GM23338 (cell line): ENCODE measurements around the gene OR2T6. TPM values are rescaled to one million over a fixed set of nuclear protein-coding genes. Genes with fewer than 3 reads are reported as not detected.

Source experiments
- ATAC-seq: fragments of 200-7000 bp; cut with Tn5 transposase; 3 replicates; pipeline ENCODE4 v1.9.1; 2020
- DNase-seq: peaks from one replicate; pipeline ENCODE4 v3.0.0-alpha.2; 2015; ENCODE audit warnings: low spot score
- H2AFZ ChIP-seq: fragments of 200-600 bp; sonication (generic); 2 replicates; pipeline ENCODE4 v1.8.0; 2016; ENCODE audit warnings: antibody characterized with exemption, mild to moderate bottlenecking, moderate library complexity
- H3F3A ChIP-seq: fragments of 200-600 bp; sonication (generic); replicated peaks from 2 replicates; pipeline ENCODE4 v1.8.0; 2017; ENCODE audit warnings: antibody characterized with exemption, mixed run types, low read depth
- H3K27ac ChIP-seq: fragments of 200-600 bp; sonication (generic); 2 replicates; pipeline ENCODE4 v1.6.1; 2016; ENCODE audit warnings: low read depth
- H3K27me3 ChIP-seq: fragments of 200-600 bp; sonication (generic); 2 replicates; pipeline ENCODE4 v1.8.0; 2016; ENCODE audit warnings: mild to moderate bottlenecking, mixed run types, moderate library complexity; ENCODE audit not compliant: insufficient read depth
- H3K36me3 ChIP-seq: fragments of 200-600 bp; sonication (generic); 2 replicates; pipeline ENCODE4 v1.8.0; 2016; ENCODE audit warnings: mild to moderate bottlenecking; ENCODE audit not compliant: insufficient read depth
- H3K4me1 ChIP-seq: fragments of 200-600 bp; sonication (generic); 2 replicates; pipeline ENCODE4 v1.8.0; 2016; ENCODE audit warnings: mild to moderate bottlenecking, moderate library complexity; ENCODE audit not compliant: insufficient read depth
- H3K4me2 ChIP-seq: fragments of 200-600 bp; sonication (generic); 2 replicates; pipeline ENCODE4 v1.7.1; 2017; ENCODE audit warnings: mixed run types
- H3K4me3 ChIP-seq: fragments of 200-600 bp; sonication (generic); 2 replicates; pipeline ENCODE4 v1.6.1; 2016; ENCODE audit warnings: mixed run types
- H3K79me2 ChIP-seq: fragments of 200-600 bp; sonication (generic); replicated peaks from 2 replicates; pipeline ENCODE4 v1.8.0; 2017; ENCODE audit warnings: mild to moderate bottlenecking; ENCODE audit not compliant: insufficient read depth
- H3K9me2 ChIP-seq: fragments of 200-600 bp; sonication (generic); 2 replicates; pipeline ENCODE4 v1.8.0; 2017; ENCODE audit not compliant: insufficient read depth
- H4K20me1 ChIP-seq: fragments of 200-600 bp; sonication (generic); replicated peaks from 2 replicates; pipeline ENCODE4 v1.8.0; 2017; ENCODE audit warnings: mild to moderate bottlenecking; ENCODE audit not compliant: insufficient read depth
- H3K27ac Mint-ChIP-seq: 2 replicates; pipeline ENCODE4 v1.8.0; 2020; ENCODE audit warnings: inconsistent platforms, mild to moderate bottlenecking, moderate library complexity, mixed read lengths
- H3K27me3 Mint-ChIP-seq: 3 replicates; pipeline ENCODE4 v1.8.0; 2022; ENCODE audit warnings: low read depth, mild to moderate bottlenecking, moderate library complexity, mixed read lengths, inconsistent platforms; ENCODE audit not compliant: insufficient read depth, poor library complexity
- H3K36me3 Mint-ChIP-seq: 3 replicates; pipeline ENCODE4 v1.8.0; 2021; ENCODE audit warnings: low read depth, mild to moderate bottlenecking, inconsistent platforms, moderate library complexity, mixed read lengths
- H3K4me1 Mint-ChIP-seq: 3 replicates; pipeline ENCODE4 v1.8.0; 2020; ENCODE audit warnings: mild to moderate bottlenecking, inconsistent platforms, mixed read lengths
- H3K4me3 Mint-ChIP-seq: 3 replicates; pipeline ENCODE4 v1.8.0; 2021; ENCODE audit warnings: moderate library complexity, mild to moderate bottlenecking, inconsistent platforms, mixed read lengths
- H3K9me3 Mint-ChIP-seq: 3 replicates; pipeline ENCODE4 v1.8.0; 2020; ENCODE audit warnings: moderate library complexity, mild to moderate bottlenecking, inconsistent platforms, mixed read lengths
- CREB1 ChIP-seq: fragments of 250-450 bp; sonication (Bioruptor Pico); IDR thresholded peaks from 2 replicates; pipeline ENCODE4 v1.5.0; 2020; ENCODE audit warnings: low read depth, mild to moderate bottlenecking, moderate library complexity
- CTCF ChIP-seq, 2 experiments: fragments of 200-600 bp in 1 of 2; sonication (generic) in 1 of 2; conservative IDR thresholded peaks; 2 replicates each; pipeline versions ENCODE4 v1.5.1 to v1.6.1; 2016 to 2017; ENCODE audit warnings: antibody characterized with exemption in 2 of 2, low read depth in 2 of 2, mild to moderate bottlenecking in 2 of 2, moderate library complexity in 1 of 2
- ETS1 ChIP-seq: IDR thresholded peaks from 2 replicates; pipeline ENCODE4 v1.6.1; 2016; ENCODE audit warnings: antibody characterized with exemption
- EZH2 ChIP-seq: fragments of 200-600 bp; sonication (generic); IDR thresholded peaks from one replicate; pipeline ENCODE4 v1.8.0; 2017; ENCODE audit warnings: antibody characterized with exemption, mild to moderate bottlenecking, low read depth; ENCODE audit not compliant: unreplicated experiment
- EZH2phosphoT487 ChIP-seq: fragments of 200-600 bp; sonication (generic); IDR thresholded peaks from one replicate; pipeline ENCODE4 v1.8.1; 2018; ENCODE audit warnings: antibody characterized with exemption; ENCODE audit not compliant: unreplicated experiment
- JUNB ChIP-seq: IDR thresholded peaks from one replicate; pipeline ENCODE4 v1.6.1; 2016; ENCODE audit warnings: antibody characterized with exemption; ENCODE audit not compliant: unreplicated experiment
- NANOG ChIP-seq: IDR thresholded peaks from 2 replicates; pipeline ENCODE4 v1.6.1; 2016; ENCODE audit warnings: antibody characterized with exemption, borderline replicate concordance
- POLR2AphosphoS5 ChIP-seq: IDR thresholded peaks from 2 replicates; pipeline ENCODE4 v1.6.1; 2016; ENCODE audit warnings: antibody characterized with exemption, low read depth
- REST ChIP-seq: IDR thresholded peaks from one replicate; pipeline ENCODE4 v1.6.1; 2018; ENCODE audit warnings: antibody characterized with exemption; ENCODE audit not compliant: unreplicated experiment
- STAT1 ChIP-seq: IDR thresholded peaks from one replicate; pipeline ENCODE4 v1.6.1; 2016; ENCODE audit warnings: antibody characterized with exemption; ENCODE audit not compliant: unreplicated experiment
- ZNF114 ChIP-seq: fragments of 250-450 bp; sonication (Bioruptor Pico); IDR thresholded peaks from 2 replicates; pipeline ENCODE4 v1.5.0; 2020; ENCODE audit warnings: mild to moderate bottlenecking, moderate library complexity
- ZNF331 ChIP-seq: fragments of 250-450 bp; sonication (Bioruptor Pico); IDR thresholded peaks from 2 replicates; pipeline ENCODE4 v1.5.0; 2020; ENCODE audit warnings: low read depth, mild to moderate bottlenecking, moderate library complexity
- ZNF462 ChIP-seq: fragments of 250-450 bp; sonication (Bioruptor Pico); IDR thresholded peaks from 2 replicates; pipeline ENCODE4 v1.5.0; 2020; ENCODE audit warnings: mild to moderate bottlenecking, moderate library complexity
- polyA plus RNA-seq: library from polyadenylated mRNA; unstranded; fragments of >200 nt; fragmentation: Nextera tagmentation; extraction: Ambion mirVana; gene quantifications from 2 replicates; pipeline ENCODE4 v1.2.1, GENCODE V29; 2016
- total RNA-seq: library from RNA; depleted of rRNA; stranded (reverse); fragments of >200 nt; shearing (Covaris generic); gene quantifications from 2 replicates; pipeline ENCODE4 v1.2.3, GENCODE V29; 2014

OR2T6 gene
- total and polyA plus RNA-seq, 2 experiments from 2014 or later, result not detected

- H3K79me2 ChIP-seq, result no peaks in the 10 kb centered on the region
- peaks cover 26% of the 10 kb centered on the region; the same call in 1 of the 2 replicates for H3K36me3 ChIP-seq
- Mint-ChIP-seq H3K36me3 (peaks cover 26% of the 10 kb centered on the region), H3K9me3 (peaks cover 87% of the 10 kb centered on the region), H3K27ac (no peak overlapping the region), H3K27me3 (peaks cover 5% of the 10 kb centered on the region), H3K4me1 (no peaks in the 10 kb centered on the region), H3K4me3 (no peak overlapping the region)
- H3K27ac ChIP-seq, result no peak overlapping the region
- no peak overlapping the region for H3K4me2 ChIP-seq
- no peaks in the 10 kb centered on the region for H3K4me1 ChIP-seq
- ATAC-seq (no peak), DNase-seq (no peak)
- H3K9me2 ChIP-seq, result no peaks in the 10 kb centered on the region
- no peaks in the 10 kb centered on the region for H4K20me1 ChIP-seq
- H2AFZ ChIP-seq, result no peak overlapping the region
- no peak overlapping the region for H3K4me3 ChIP-seq
- no peaks in the 10 kb centered on the region for H3K27me3 ChIP-seq
- TF ChIP-seq ETS1 (no peak), CTCF (conservative IDR thresholded peaks at IDR 0.05; ENCODE audit: low read depth in 2 of 2) (no peak), ZNF462 (CRISPR knock-in tag) (no peak), NANOG (no peak), EZH2 (no peak), ZNF331 (CRISPR knock-in tag) (no peak), JUNB (no peak), STAT1 (no peak), EZH2phosphoT487 (no peak), POLR2AphosphoS5 (no peak), ZNF114 (no peak), REST (no peak), CREB1 (no peak)
- H3F3A ChIP-seq, result no peaks in the 10 kb centered on the region
These were observed 12.9 kb downstream of the OR2T6 start for GRCh38 chr1:248388426-248388825.
